Measurements from ENCODE around the gene PRR7. TPM values are rescaled to one million over a fixed set of nuclear protein-coding genes. Genes with fewer than 3 reads are reported as not detected.
A peak's percentile ranks its signal among the peaks of the same experiment; 100 is the strongest.

The PRR7 gene
- polyA plus RNA-seq, 3 donors, result 1.8 to 17.4 (median 2.1) TPM

GRCh38 chr5:177445917-177446199 is 756 bp upstream of the PRR7 start:
- H3K4me1 ChIP-seq (ENCODE audit: control insufficient read depth in 1 of 2, insufficient read depth in 2 of 2, low read length in 2 of 2), result peaks cover 38 to 57% of the 10 kb centered on the region in 2 donors
- peaks cover 29 to 30% of the 10 kb centered on the region in 2 donors for H3K36me3 ChIP-seq (replicated peaks in 1 of 2; ENCODE audit: control insufficient read depth in 1 of 2, insufficient read depth in 2 of 2, low read length in 2 of 2)
- H3K9ac ChIP-seq (ENCODE audit: insufficient read depth, low read length, poor library complexity, severe bottlenecking), result no peak overlapping the region
- H3K27ac ChIP-seq (ENCODE audit: low read depth in 1 of 2, low read length in 2 of 2), result no peak overlapping the region
- peaks cover 0 to 32% of the 10 kb centered on the region in 2 donors for H3K27me3 ChIP-seq (ENCODE audit: control insufficient read depth in 2 of 2, insufficient read depth in 2 of 2, low read length in 2 of 2)
- no peaks in the 10 kb centered on the region for H3K9me3 ChIP-seq (replicated peaks in 1 of 2; ENCODE audit: control insufficient read depth in 1 of 2, insufficient read depth in 1 of 2, low read length in 2 of 2)
- Mint-ChIP-seq H3K36me3 (peaks cover 24 to 28% of the 10 kb centered on the region in 2 donors), H3K4me3 (peak overlapping the region; percentile 65 to 73), H3K4me1 (peaks cover 41% of the 10 kb centered on the region), H3K27me3 (ENCODE audit: low read depth in 3 of 3) (peaks cover 29 to 44% (median 34%) of the 10 kb centered on the region in 3 donors), H3K27ac (peak overlapping the region; percentile 18 to 84 (median 51)), H3K9me3 (peaks cover 0 to 4% (median 0%) of the 10 kb centered on the region in 7 donors)
- WGBS (ENCODE audit: insufficient coverage), result 42% methylated on average over 3 of the region's 8 CpGs
- H4K20me1 ChIP-seq (ENCODE audit: insufficient read depth, low read length), result peaks cover 70% of the 10 kb centered on the region
- peak overlapping the region; percentile 86 for H3K4me2 ChIP-seq (replicated peaks; ENCODE audit: extremely low read depth, low read length, poor library complexity, severe bottlenecking)
- DNase-seq, result no peak
- peak overlapping the region in 1 of 3 experiments; percentile 73 for H3K4me3 ChIP-seq (replicated peaks in 1 of 3; ENCODE audit: low read depth in 2 of 3, low read length in 3 of 3)
- no peaks in the 10 kb centered on the region for H3K79me2 ChIP-seq (ENCODE audit: insufficient read depth, low read length)
- TF ChIP-seq CTCF (IDR thresholded peaks at IDR 0.05), result no peak
- intact Hi-C loops (cut with micrococcal nuclease), result loop anchor here in 1 of 2 donors (2.0 kb wide), 1 partner anchor 15 kb away; no protein-coding TSS in a partner anchor
- no peak overlapping the region for H2AFZ ChIP-seq (ENCODE audit: insufficient read depth, low read depth, low read length, poor library complexity, severe bottlenecking)

GRCh38 chr5:177447066-177447610 is 524 bp downstream of the PRR7 start:
- Histone ChIP-seq H3K4me3 (replicated peaks in 1 of 3; ENCODE audit: low read depth in 2 of 3, low read length in 3 of 3) (peak overlapping the region in 1 of 3 experiments; percentile 73), H3K36me3 (replicated peaks in 1 of 2; ENCODE audit: control insufficient read depth in 1 of 2, insufficient read depth in 2 of 2, low read length in 2 of 2) (peaks cover 17% of the 10 kb centered on the region in 2 donors), H3K9ac (ENCODE audit: insufficient read depth, low read length, poor library complexity, severe bottlenecking) (peak overlapping the region; percentile 61), H3K4me1 (ENCODE audit: control insufficient read depth in 1 of 2, insufficient read depth in 2 of 2, low read length in 2 of 2) (peaks cover 38 to 57% of the 10 kb centered on the region in 2 donors), H3K27ac (ENCODE audit: low read depth in 1 of 2, low read length in 2 of 2) (no peak overlapping the region), H3K4me2 (replicated peaks; ENCODE audit: extremely low read depth, low read length, poor library complexity, severe bottlenecking) (peak overlapping the region; percentile 86), H3K79me2 (ENCODE audit: insufficient read depth, low read length) (no peaks in the 10 kb centered on the region), H3K9me3 (replicated peaks in 1 of 2; ENCODE audit: control insufficient read depth in 1 of 2, insufficient read depth in 1 of 2, low read length in 2 of 2) (no peaks in the 10 kb centered on the region), H4K20me1 (ENCODE audit: insufficient read depth, low read length) (peaks cover 57% of the 10 kb centered on the region), H2AFZ (ENCODE audit: insufficient read depth, low read depth, low read length, poor library complexity, severe bottlenecking) (no peak overlapping the region), H3K27me3 (ENCODE audit: control insufficient read depth in 2 of 2, insufficient read depth in 2 of 2, low read length in 2 of 2) (peaks cover 0 to 35% of the 10 kb centered on the region in 2 donors)
- H3K4me3 Mint-ChIP-seq, result peak overlapping the region in 1 of 2 donors; percentile 55
- peaks cover 14 to 22% of the 10 kb centered on the region in 2 donors for H3K36me3 Mint-ChIP-seq
- intact Hi-C loops (cut with micrococcal nuclease), result no loop called here
- peaks cover 36 to 52% (median 36%) of the 10 kb centered on the region in 3 donors for H3K27me3 Mint-ChIP-seq (ENCODE audit: low read depth in 3 of 3)
- H3K9me3 Mint-ChIP-seq, result peaks cover 0 to 4% (median 0%) of the 10 kb centered on the region in 7 donors
- 0% methylated on average over 11 of the region's 52 CpGs for WGBS (ENCODE audit: insufficient coverage)
- no peak for TF ChIP-seq CTCF (IDR thresholded peaks at IDR 0.05)
- peak in 2 of 3 donors; percentile 31 to 43 for DNase-seq
- peak overlapping the region in 1 of 7 donors; percentile 61 for H3K27ac Mint-ChIP-seq
- peaks cover 43% of the 10 kb centered on the region for H3K4me1 Mint-ChIP-seq
